HFFc6 (cell line): Measurements from ENCODE around the gene CORO1A. TPM values are rescaled to one million over a fixed set of nuclear protein-coding genes. Genes with fewer than 3 reads are reported as not detected.

ENCODE experiments used
- DNase-seq: peaks from one replicate; pipeline ENCODE4 v3.0.0-alpha.2; 2018
- H3K27ac Mint-ChIP-seq: 2 replicates; pipeline ENCODE4 v1.8.0; 2020; ENCODE audit warnings: mild to moderate bottlenecking, mixed read lengths
- H3K27me3 Mint-ChIP-seq: 2 replicates; pipeline ENCODE4 v1.8.0; 2021; ENCODE audit warnings: mild to moderate bottlenecking, moderate library complexity, mixed read lengths; ENCODE audit not compliant: insufficient read depth
- H3K36me3 Mint-ChIP-seq: 2 replicates; pipeline ENCODE4 v1.8.0; 2021; ENCODE audit warnings: low read depth, mixed read lengths
- H3K4me1 Mint-ChIP-seq: 2 replicates; pipeline ENCODE4 v1.8.0; 2020; ENCODE audit warnings: low read depth, mixed read lengths
- H3K4me3 Mint-ChIP-seq: 2 replicates; pipeline ENCODE4 v1.8.0; 2020; ENCODE audit warnings: mild to moderate bottlenecking, moderate library complexity, mixed read lengths
- H3K9me3 Mint-ChIP-seq: 2 replicates; pipeline ENCODE4 v1.8.0; 2020; ENCODE audit warnings: mild to moderate bottlenecking, mixed read lengths
- long read RNA-seq: library from polyadenylated mRNA; unstranded; transcript quantifications from one replicate; pipeline ENCODE4 v2.0.0, GENCODE V29; 2019
- total RNA-seq, 6 experiments: library from RNA; stranded (reverse); fragmentation: NEBNext Ultra II Directional; extraction: Animal tissue kit (Norgen Biotek cat#: 25700); gene quantifications; 2 replicates in 1 of 6; 3 replicates in 5 of 6; pipeline ENCODE4 v1.2.3, GENCODE V29; 2021
- TF ChIP-seq, protein P1 (sequence below): fragments of 200-600 bp; sonication (generic); IDR thresholded peaks from 2 replicates; pipeline ENCODE4 v1.5.0; 2021; ENCODE audit warnings: antibody characterized with exemption, mild to moderate bottlenecking

The CORO1A gene
- 1 to 10 TPM; 2.9 to 4.2 (median 3.7) TPM for total RNA-seq
- long read RNA-seq, partial matches to known transcripts = 1 of 4 reads
- long read RNA-seq, other reads (novel, unspliced or antisense) = 0 of 4 reads

DNA sequence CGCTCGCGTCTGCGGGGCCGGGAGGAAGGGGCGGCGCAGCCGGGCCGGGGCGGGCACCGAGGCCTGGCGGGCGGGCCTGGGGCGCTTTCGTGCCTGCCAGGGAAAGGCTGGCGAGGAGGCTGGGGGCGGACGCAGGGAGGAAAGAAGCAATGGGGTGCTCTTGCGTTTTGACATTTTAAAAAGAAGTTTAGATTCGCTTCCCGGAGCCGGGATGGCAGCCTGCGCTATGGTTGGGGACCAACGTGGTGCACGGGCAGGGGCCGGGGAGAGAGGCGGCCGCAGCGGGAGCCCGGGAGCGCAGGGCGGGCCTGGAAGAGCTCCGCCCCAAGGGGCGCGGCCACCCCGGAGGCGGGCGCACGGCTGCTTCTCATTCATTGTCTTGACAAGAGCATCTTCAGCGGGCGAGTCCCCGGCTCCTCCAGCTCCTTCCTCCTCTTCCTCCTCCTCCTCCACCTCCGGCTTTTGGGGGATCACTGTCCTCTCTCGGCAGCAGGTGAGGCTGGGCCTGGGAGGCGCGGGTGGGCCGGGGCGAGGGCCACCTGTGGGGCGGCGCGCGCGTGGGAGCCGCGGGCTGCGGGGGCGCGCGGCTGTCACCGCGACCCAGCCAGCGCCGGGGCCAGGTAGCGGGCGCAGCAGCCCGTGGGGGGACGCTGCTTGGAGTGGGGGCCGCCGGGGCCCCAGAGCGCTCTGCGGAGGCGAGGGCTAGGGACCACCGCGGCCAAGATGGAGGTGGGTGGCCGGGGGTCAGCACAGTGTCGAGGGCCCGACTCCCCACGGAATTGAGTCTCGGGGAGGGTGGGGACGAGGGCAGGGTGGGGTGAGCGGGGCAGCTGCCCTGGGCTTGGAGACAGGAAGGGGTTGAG lies at the start of gene CORO1A:
CORO1A (plus strand) TSS at position 370 of the 863 bp plus-strand sequence. CDS start 1,608 bp downstream, outside the sequence.
- peak; percentile 52 for DNase-seq
- Mint-ChIP-seq H3K9me3 (no peaks in the 10 kb centered on the region), H3K4me3 (peak within 1 kb of the TSS; percentile 86), H3K27ac (peak within 1 kb of the TSS; percentile 46; the same call in 1 of the 2 replicates), H3K36me3 (no peaks in the 10 kb centered on the region), H3K27me3 (no peaks in the 10 kb centered on the region; the same call in 1 of the 2 replicates), H3K4me1 (no peaks in the 10 kb centered on the region)
- TF ChIP-seq, protein P1, sequence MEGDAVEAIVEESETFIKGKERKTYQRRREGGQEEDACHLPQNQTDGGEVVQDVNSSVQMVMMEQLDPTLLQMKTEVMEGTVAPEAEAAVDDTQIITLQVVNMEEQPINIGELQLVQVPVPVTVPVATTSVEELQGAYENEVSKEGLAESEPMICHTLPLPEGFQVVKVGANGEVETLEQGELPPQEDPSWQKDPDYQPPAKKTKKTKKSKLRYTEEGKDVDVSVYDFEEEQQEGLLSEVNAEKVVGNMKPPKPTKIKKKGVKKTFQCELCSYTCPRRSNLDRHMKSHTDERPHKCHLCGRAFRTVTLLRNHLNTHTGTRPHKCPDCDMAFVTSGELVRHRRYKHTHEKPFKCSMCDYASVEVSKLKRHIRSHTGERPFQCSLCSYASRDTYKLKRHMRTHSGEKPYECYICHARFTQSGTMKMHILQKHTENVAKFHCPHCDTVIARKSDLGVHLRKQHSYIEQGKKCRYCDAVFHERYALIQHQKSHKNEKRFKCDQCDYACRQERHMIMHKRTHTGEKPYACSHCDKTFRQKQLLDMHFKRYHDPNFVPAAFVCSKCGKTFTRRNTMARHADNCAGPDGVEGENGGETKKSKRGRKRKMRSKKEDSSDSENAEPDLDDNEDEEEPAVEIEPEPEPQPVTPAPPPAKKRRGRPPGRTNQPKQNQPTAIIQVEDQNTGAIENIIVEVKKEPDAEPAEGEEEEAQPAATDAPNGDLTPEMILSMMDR = no peak

DNA sequence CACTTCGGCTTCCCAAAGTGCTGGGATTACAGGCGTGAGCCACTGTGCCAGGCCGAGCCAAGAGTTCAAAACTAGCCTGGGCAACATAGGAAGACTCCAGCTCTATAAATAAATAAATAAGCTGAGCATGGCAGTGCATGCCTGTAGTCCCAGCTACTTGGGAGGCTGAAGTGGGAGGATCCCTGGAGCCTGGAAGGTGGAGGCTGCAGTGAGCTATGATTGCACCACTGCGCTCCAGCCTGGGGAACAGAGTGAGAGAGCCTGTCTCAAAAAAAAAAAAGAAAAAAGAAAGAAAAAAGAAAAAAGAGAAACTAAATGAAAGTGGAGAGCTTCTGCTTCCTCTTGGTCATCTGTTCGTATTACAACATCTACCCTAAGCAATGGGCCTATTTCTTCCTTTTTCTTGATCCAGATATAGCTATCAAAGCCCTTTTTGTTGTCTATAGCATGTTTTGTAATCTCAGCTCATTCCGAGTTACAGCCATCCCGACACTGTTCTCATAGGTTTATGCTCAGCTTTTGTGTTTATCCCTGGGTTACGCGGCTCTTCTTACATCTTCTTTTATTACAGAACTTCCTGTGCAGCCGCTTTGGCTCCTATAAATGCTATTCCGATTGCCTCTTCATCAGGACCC lies 46.3 kb upstream of the CORO1A start:
- H3K27me3 Mint-ChIP-seq = peaks cover 29% of the 10 kb centered on the region
- H3K36me3 Mint-ChIP-seq = no peaks in the 10 kb centered on the region
- H3K27ac Mint-ChIP-seq = no peak overlapping the region
- H3K4me1 Mint-ChIP-seq = no peaks in the 10 kb centered on the region; the same call in 1 of the 2 replicates
- TF ChIP-seq, protein P1 = no peak
- H3K4me3 Mint-ChIP-seq = peak overlapping the region; percentile 17; the same call in 1 of the 2 replicates
- DNase-seq = no peak
- H3K9me3 Mint-ChIP-seq = no peaks in the 10 kb centered on the region

DNA sequence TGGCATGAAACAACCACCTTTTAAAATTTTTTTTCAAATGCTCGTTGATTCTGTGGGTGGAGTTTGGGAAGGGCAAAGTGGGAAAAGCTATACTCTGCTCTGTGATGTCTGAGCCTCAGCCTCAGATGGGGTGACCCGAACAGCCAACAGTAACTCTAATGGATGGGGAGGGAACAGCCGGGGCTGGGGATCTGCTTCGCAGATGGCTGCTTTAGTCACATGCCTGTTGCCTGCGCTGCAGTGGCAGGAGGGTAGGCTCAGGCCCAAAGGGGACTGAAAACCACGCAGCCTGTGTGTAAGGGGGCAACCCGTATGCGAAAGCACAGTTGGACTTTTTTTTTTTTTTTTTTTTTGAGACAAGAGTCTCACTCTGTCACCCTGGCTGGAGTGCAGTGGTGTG lies 45.5 kb upstream of the CORO1A start:
- H3K27ac Mint-ChIP-seq = no peak overlapping the region
- H3K4me1 Mint-ChIP-seq = no peaks in the 10 kb centered on the region; the same call in 1 of the 2 replicates
- TF ChIP-seq, protein P1 = no peak
- H3K36me3 Mint-ChIP-seq = no peaks in the 10 kb centered on the region
- no peak overlapping the region for H3K4me3 Mint-ChIP-seq
- peaks cover 27% of the 10 kb centered on the region for H3K27me3 Mint-ChIP-seq
- H3K9me3 Mint-ChIP-seq = no peaks in the 10 kb centered on the region
- DNase-seq = no peak

DNA sequence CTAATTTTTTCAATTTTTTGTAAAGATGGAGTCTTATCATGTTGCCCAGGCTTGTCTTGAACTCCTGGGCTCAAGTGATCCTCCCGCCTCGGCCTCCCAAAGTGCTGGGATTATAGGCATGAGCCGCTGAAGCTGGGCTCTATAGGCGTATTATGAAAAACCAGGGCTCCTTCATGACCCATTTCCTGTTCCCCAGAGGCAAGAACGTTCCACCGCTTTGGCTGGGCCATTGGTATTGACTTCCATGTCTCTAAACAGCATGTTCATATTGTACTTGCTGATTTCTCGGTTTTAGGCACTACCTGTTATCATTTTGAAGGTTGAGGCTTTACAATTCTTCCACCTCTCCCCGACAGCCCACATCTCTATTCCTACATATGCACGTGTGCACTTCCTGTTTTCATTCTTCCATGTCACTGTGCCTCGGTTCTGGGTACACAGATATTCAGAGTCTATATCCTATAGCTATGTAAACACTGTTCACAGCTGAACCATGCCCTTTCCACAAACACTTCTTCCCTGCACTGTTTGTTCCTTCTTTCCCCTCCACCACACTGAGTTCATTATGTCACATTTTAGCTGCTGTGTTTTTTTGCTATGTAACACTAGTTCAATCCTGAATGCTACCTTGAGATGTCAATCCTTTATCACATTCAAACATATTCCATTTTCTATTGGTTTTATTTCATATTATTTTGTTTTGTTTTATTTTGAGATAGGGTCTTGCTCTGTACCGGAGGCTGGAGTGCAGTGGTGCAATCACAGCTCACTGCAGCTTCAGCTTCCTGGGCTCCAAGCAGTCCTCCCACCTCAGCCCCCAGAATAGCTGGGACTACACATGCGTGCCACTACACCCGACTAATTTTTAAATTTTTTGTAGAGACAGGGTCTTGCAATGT lies 43.6 kb upstream of the CORO1A start:
- Mint-ChIP-seq H3K9me3 (no peaks in the 10 kb centered on the region), H3K27me3 (peaks cover 22% of the 10 kb centered on the region), H3K4me3 (no peak overlapping the region), H3K27ac (no peak overlapping the region), H3K36me3 (no peaks in the 10 kb centered on the region), H3K4me1 (no peaks in the 10 kb centered on the region; the same call in 1 of the 2 replicates)
- TF ChIP-seq, protein P1 = no peak
- DNase-seq = no peak

DNA sequence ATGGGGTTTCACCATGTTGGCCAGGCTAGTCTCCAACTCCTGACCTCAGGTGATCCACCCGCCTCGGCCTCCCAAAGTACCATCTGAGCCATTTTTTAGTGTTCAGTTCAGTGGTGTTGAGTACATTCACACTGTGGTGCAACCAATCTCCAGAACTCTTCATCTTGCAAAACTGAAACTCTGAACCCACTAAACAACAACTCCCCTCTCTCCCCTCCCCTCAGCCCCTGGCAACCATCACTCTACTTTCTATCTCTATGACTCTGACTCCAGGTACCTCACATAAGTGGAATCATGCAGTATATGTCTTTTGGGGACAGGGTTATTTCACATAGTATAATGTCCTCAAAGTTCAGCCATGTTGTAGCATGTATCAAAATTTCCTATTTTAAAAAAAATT lies 41.7 kb upstream of the CORO1A start:
- H3K36me3 Mint-ChIP-seq = no peaks in the 10 kb centered on the region
- H3K27ac Mint-ChIP-seq = no peak overlapping the region
- H3K9me3 Mint-ChIP-seq = no peaks in the 10 kb centered on the region
- peaks cover 11% of the 10 kb centered on the region for H3K27me3 Mint-ChIP-seq
- TF ChIP-seq, protein P1 = no peak
- no peaks in the 10 kb centered on the region; the same call in 1 of the 2 replicates for H3K4me1 Mint-ChIP-seq
- DNase-seq = no peak
- no peak overlapping the region for H3K4me3 Mint-ChIP-seq
